ENCODE results near the gene MACO1. TPM values are rescaled to one million over a fixed set of nuclear protein-coding genes. Genes with fewer than 3 reads are reported as not detected.

Gene MACO1
- total and polyA plus RNA-seq, 2 of the 8 experiments (the other 6 are each of a cell fraction or from before 2014, with no cell fraction given): 3.5 to 15.1 TPM

GRCh38 chr1:25516686-25517085 lies 86.0 kb downstream of the MACO1 start:
- CTCF ChIA-PET (ENCODE audit: partially characterized antibody): interaction anchor here (0.8 to 15.3 kb wide), 8 partner anchors 12 to 284 kb away, joined by 3 to 240 read pairs (median 4); partner anchors contain the start of gene SYF2
- no peak overlapping the region for H4K5ac ChIP-seq (ENCODE audit: insufficient read length, low read depth, low read length)
- H2AK5ac ChIP-seq (ENCODE audit: low read depth, low read length): 0 out of 2 replicates have a peak overlapping the region, but pooled peaks have one; percentile 9
- H3K23me2 ChIP-seq (ENCODE audit: low read depth, low read length): no peaks in the 10 kb centered on the region
- WGBS, 2 experiments (ENCODE audit: extremely low coverage in 1 of 2, insufficient coverage in 1 of 2, insufficient read length in 1 of 2, insufficient replicate concordance in 2 of 2, low coverage in 1 of 2, low lambda C conversion rate in 2 of 2, missing lambda C conversion rate in 1 of 2): 96% methylated on average over 2 of the region's 3 CpGs; no CpG with 5 or more reads in 1 of the 2 experiments
- no peak overlapping the region for H3K27ac ChIP-seq (ENCODE audit: low read depth, low read length)
- no peak overlapping the region for H2BK120ac ChIP-seq (replicated peaks; ENCODE audit: low read depth, low read length)
- H3K18ac ChIP-seq (ENCODE audit: extremely low read depth, low read length): no peak overlapping the region
- DNase-seq (ENCODE audit: low read depth in 1 of 2, low spot score in 2 of 2): no peak
- H3K27me3 ChIP-seq (replicated peaks in 1 of 4; ENCODE audit: control insufficient read depth in 3 of 4, extremely low read depth in 1 of 4, insufficient read depth in 3 of 4, low read length in 3 of 4): no peaks in the 10 kb centered on the region
- no peaks in the 10 kb centered on the region for H3K36me3 ChIP-seq (ENCODE audit: control insufficient read depth in 2 of 4, insufficient read depth in 4 of 4, low read length in 3 of 4)
- no peak overlapping the region for H4K91ac ChIP-seq (replicated peaks; ENCODE audit: insufficient read length, low read length)
- H2AFZ ChIP-seq (ENCODE audit: low read length): no peak overlapping the region
- FAIRE-seq: no peak
- H3K79me1 ChIP-seq (ENCODE audit: low read depth, low read length): no peaks in the 10 kb centered on the region
- no peaks in the 10 kb centered on the region for H3K9me3 ChIP-seq (ENCODE audit: insufficient read depth in 2 of 2, low read depth in 1 of 2, low read length in 1 of 2)
- 0 out of 2 replicates have a peak overlapping the region, but pooled peaks have one; percentile 65 for H2BK15ac ChIP-seq (ENCODE audit: low read length)
- TF ChIP-seq YY1 (IDR thresholded peaks at IDR 0.05; ENCODE audit: low read depth, low read length) (no peak), CTBP2 (IDR thresholded peaks at IDR 0.05; ENCODE audit: borderline replicate concordance, insufficient read depth, insufficient read length, low read length) (no peak), RFX5 (IDR thresholded peaks at IDR 0.05; ENCODE audit: borderline replicate concordance, low read depth, low read length) (no peak), CBX8 (IDR thresholded peaks at IDR 0.05; ENCODE audit: borderline replicate concordance, low read depth, low read length) (no peak)
- H3K4ac ChIP-seq (replicated peaks; ENCODE audit: insufficient read length, low read depth, low read length): no peak overlapping the region
- no peak overlapping the region for H3K4me3 ChIP-seq (ENCODE audit: extremely low read depth in 1 of 4, insufficient read depth in 2 of 4, low read depth in 3 of 4, low read length in 4 of 4)
- H3K23ac ChIP-seq (ENCODE audit: insufficient read length): no peak overlapping the region
- H3K56ac ChIP-seq (replicated peaks; ENCODE audit: insufficient read length, low read depth, low read length): no peak overlapping the region
- no peak overlapping the region for H3K14ac ChIP-seq (ENCODE audit: insufficient read length)
- H2BK5ac ChIP-seq (ENCODE audit: low read depth, low read length): no peak overlapping the region
- H2BK20ac ChIP-seq (ENCODE audit: low read length): no peak overlapping the region
- no peaks in the 10 kb centered on the region for H3K79me2 ChIP-seq (ENCODE audit: control insufficient read depth in 1 of 2, insufficient read depth in 2 of 2, low read length in 2 of 2)
- POLR2A ChIA-PET (ENCODE audit: partially characterized antibody): interaction anchor here (1.3 to 1.7 kb wide), 2 partner anchors 11 to 13 kb away, joined by 4 read pairs; no protein-coding TSS in a partner anchor
- no peak overlapping the region for H3K9ac ChIP-seq (replicated peaks in 1 of 4; ENCODE audit: extremely low read depth in 1 of 4, low read depth in 3 of 4, low read length in 3 of 4)
- H3K4me2 ChIP-seq (ENCODE audit: insufficient read depth in 1 of 2, low read depth in 2 of 2, low read length in 2 of 2): no peak overlapping the region
- H4K20me1 ChIP-seq (replicated peaks in 1 of 2; ENCODE audit: control insufficient read depth in 1 of 2, insufficient read depth in 2 of 2, low read length in 2 of 2): no peaks in the 10 kb centered on the region
- peaks cover 4 to 8% (median 4%) of the 10 kb centered on the region in 4 experiments; a peak in 6 of 7 replicates for H3K4me1 ChIP-seq (replicated peaks in 1 of 4; ENCODE audit: control insufficient read depth in 3 of 4, insufficient read depth in 4 of 4, low read length in 3 of 4)
- peak overlapping the region; percentile 52; the same call in 1 of the 2 replicates for H2BK12ac ChIP-seq (ENCODE audit: low read depth, low read length)
- H4K8ac ChIP-seq (ENCODE audit: extremely low read depth, insufficient read depth, low read length): no peak overlapping the region
